ENCODE data around the gene COL1A2. TPM values are rescaled to one million over a fixed set of nuclear protein-coding genes. Genes with fewer than 3 reads are reported as not detected.

Gene COL1A2
- total and polyA plus RNA-seq, 2 donors from 2014 or later = 51.4 to 149 TPM

DNA sequence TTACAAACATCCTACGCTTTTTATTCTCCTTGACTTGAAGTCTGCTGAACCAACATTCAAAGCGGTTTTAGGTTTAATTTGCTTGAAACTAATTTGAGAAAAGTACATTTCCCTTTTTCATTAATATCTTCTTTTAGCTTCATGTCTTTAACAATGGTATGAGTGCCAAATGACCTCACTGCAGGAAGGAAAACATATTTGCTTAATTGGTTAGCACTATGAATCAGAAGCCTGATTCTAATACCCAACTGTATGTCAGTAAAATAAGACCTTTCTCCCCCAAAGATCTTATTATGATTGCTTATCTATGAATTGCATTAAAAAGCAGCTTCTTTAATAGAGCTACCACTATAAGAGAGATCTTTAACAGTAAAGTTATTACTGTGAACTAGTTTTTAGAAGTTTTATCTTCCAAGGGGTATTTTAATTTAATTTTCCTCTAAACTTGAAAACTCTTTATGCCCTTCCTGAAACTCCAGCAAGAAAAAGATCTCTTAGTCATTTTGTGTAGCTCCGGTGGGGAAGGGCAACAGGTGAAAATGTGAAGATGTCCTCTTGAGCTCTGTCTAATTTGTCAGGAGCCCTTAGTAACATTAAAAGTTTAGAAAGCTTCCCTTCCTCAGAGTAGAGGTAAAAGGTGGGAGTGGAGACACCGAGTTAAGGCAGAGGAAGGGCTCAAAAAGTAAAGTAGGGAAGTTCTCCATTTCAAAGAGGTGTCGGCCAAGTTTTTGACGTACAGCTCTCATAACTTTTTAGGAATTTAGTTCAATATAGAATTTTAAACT lies 6.1 kb downstream of the COL1A2 start:
- Histone ChIP-seq H3K4me1 (ENCODE audit: control insufficient read depth in 2 of 3, insufficient read depth in 2 of 3, low read depth in 1 of 3, low read length in 3 of 3) (no peaks in the 10 kb centered on the region), H3K4me3 (ENCODE audit: low read length in 3 of 3) (no peak overlapping the region), H3K27ac (ENCODE audit: low read depth in 2 of 2, low read length in 2 of 2) (no peak overlapping the region), H3K9me3 (ENCODE audit: control insufficient read depth in 2 of 3, insufficient read depth in 1 of 3, low read length in 3 of 3) (no peaks in the 10 kb centered on the region), H3K9ac (ENCODE audit: low read length in 3 of 3) (no peak overlapping the region), H3K27me3 (ENCODE audit: control insufficient read depth, insufficient read depth, low read length) (no peaks in the 10 kb centered on the region), H3K36me3 (ENCODE audit: control insufficient read depth in 2 of 3, insufficient read depth in 3 of 3, low read length in 3 of 3) (peaks cover 0 to 4% (median 0%) of the 10 kb centered on the region in 3 donors)
- TF ChIP-seq CTCF (IDR thresholded peaks at IDR 0.05; ENCODE audit: borderline replicate concordance, extremely low read depth, insufficient read depth) = no peak
- FAIRE-seq (no peak), DNase-seq (no peak)
- intact Hi-C loops (cut with DNase I) = no loop called here

DNA sequence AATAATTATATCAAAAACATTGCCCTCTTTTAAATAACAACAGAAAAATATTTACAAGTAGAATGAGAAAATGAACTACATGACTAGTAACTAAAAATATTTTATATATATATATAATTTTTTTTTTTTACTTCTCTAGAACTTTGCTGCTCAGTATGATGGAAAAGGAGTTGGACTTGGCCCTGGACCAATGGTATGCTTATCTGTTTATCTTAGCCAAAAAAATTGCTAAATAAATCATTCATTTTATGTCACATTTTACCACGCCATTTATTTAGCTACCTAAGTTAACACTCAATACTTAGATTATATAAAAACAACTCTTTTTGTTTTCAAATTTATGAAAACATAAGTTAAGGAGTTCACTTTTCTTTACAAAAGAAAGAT lies 6.7 kb downstream of the COL1A2 start:
- no peak for DNase-seq
- no peaks in the 10 kb centered on the region for H3K27me3 ChIP-seq (ENCODE audit: control insufficient read depth, insufficient read depth, low read length)
- no peaks in the 10 kb centered on the region for H3K9me3 ChIP-seq (ENCODE audit: control insufficient read depth in 2 of 3, insufficient read depth in 1 of 3, low read length in 3 of 3)
- no peak for TF ChIP-seq CTCF (IDR thresholded peaks at IDR 0.05; ENCODE audit: borderline replicate concordance, extremely low read depth, insufficient read depth)
- FAIRE-seq = no peak
- H3K4me3 ChIP-seq (ENCODE audit: low read length in 3 of 3) = no peak overlapping the region
- no peaks in the 10 kb centered on the region for H3K4me1 ChIP-seq (ENCODE audit: control insufficient read depth in 2 of 3, insufficient read depth in 2 of 3, low read depth in 1 of 3, low read length in 3 of 3)
- no peak overlapping the region for H3K9ac ChIP-seq (ENCODE audit: low read length in 3 of 3)
- intact Hi-C loops (cut with DNase I) = no loop called here
- H3K27ac ChIP-seq (ENCODE audit: low read depth in 2 of 2, low read length in 2 of 2) = no peak overlapping the region
- peaks cover 0 to 3% (median 0%) of the 10 kb centered on the region in 3 donors for H3K36me3 ChIP-seq (ENCODE audit: control insufficient read depth in 2 of 3, insufficient read depth in 3 of 3, low read length in 3 of 3)

DNA sequence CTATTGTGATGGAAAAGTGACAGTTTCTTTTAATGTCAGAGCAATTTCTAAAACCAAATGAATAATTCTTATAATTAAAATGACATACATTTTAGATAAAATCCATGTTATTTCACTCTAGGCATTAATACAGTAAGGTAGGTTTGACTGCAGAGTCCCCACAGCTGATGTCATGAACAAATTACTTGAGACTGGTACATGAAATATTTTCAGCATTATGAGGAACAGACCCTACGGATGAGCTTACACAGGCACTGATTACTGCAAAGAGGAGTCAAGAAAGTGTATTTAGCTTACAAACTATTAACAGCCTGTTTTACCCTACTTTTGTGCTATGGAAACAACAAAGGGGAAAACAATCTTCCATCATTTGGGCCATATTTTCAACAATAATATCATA lies 8.9 kb downstream of the COL1A2 start:
- no peak for FAIRE-seq
- Histone ChIP-seq H3K4me3 (ENCODE audit: low read length in 3 of 3) (no peak overlapping the region), H3K9ac (ENCODE audit: low read length in 3 of 3) (no peak overlapping the region), H3K9me3 (ENCODE audit: control insufficient read depth in 2 of 3, insufficient read depth in 1 of 3, low read length in 3 of 3) (no peaks in the 10 kb centered on the region), H3K4me1 (ENCODE audit: control insufficient read depth in 2 of 3, insufficient read depth in 2 of 3, low read depth in 1 of 3, low read length in 3 of 3) (no peaks in the 10 kb centered on the region), H3K27me3 (ENCODE audit: control insufficient read depth, insufficient read depth, low read length) (no peaks in the 10 kb centered on the region), H3K36me3 (ENCODE audit: control insufficient read depth in 2 of 3, insufficient read depth in 3 of 3, low read length in 3 of 3) (peaks cover 0 to 2% (median 0%) of the 10 kb centered on the region in 3 donors), H3K27ac (ENCODE audit: low read depth in 2 of 2, low read length in 2 of 2) (no peak overlapping the region)
- intact Hi-C loops (cut with DNase I) = no loop called here
- TF ChIP-seq CTCF (IDR thresholded peaks at IDR 0.05; ENCODE audit: borderline replicate concordance, extremely low read depth, insufficient read depth) = no peak
- no peak for DNase-seq

All from kidney (tissue), 14 donors.